Measurements from ENCODE around the gene ALG8.
A peak's percentile ranks its signal among the peaks of the same experiment; 100 is the strongest.
"Not testable (repeated sequence)": the region's sequence is repeated elsewhere in the genome, so short reads cannot be mapped to it uniquely, and the experiment has no call there.

Gene ALG8

GRCh38 chr11:78139422-78140391 lies at the start of gene ALG8:
Gene ALG8 (minus strand): TSS chr11:78139626. CDS start chr11:78139588, 38 bp downstream.
- peak; percentile 96 for DNase-seq

DNA sequence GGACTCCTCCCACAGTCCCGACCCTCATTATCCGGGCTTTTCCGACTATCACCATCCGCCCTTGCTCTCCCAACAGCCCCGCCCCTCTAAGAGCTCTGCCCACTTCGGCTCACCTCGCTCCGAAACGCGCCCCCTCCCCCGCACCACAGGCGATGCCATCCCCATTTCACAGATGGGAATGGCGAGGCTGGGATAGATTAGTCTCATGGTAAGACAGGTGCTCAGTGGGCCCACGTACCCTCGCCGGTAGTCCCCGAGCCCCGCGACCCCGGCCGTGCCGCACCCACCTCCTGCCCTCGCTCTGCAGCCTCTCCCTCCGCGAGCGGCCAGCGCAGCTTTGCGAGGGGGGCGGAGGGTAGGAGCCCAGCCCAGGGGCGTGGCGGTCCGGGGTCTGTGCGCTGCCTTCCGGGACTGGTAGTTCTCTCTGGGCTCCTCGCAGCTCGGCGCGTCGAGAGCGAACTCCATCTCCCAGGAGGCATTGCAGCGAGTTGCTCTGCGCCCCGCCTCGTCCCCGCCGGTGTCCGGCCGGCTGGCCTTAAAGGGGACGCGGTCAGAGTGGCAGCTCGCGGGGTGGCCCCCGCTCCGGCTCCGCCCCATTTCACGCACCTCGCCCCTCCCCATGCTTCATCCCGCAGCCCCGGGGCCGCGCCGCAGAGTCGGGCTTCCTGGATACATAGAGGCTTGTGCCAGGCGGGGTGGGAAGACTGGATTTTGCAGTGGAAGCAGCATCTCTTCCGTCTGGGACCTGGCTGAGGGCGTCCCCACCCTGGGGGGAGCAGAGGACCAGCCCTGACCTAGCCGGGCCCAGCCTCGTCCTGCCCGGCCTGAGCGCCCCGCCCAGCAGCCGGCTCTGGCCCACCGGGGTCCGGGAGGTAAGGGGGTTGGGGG lies 49.1 kb upstream of the ALG8 start, which contains the start of the genes KCTD21 and USP35:
TSS of gene KCTD21 (minus strand) at position 341 of the 888 bp plus-strand sequence. CDS start 14,072 bp downstream, outside the sequence.
TSS of gene USP35 (plus strand) at position 634 of the 888 bp plus-strand sequence. CDS start 7,327 bp downstream, outside the sequence.
- DNase-seq, result peak; percentile 96

DNA sequence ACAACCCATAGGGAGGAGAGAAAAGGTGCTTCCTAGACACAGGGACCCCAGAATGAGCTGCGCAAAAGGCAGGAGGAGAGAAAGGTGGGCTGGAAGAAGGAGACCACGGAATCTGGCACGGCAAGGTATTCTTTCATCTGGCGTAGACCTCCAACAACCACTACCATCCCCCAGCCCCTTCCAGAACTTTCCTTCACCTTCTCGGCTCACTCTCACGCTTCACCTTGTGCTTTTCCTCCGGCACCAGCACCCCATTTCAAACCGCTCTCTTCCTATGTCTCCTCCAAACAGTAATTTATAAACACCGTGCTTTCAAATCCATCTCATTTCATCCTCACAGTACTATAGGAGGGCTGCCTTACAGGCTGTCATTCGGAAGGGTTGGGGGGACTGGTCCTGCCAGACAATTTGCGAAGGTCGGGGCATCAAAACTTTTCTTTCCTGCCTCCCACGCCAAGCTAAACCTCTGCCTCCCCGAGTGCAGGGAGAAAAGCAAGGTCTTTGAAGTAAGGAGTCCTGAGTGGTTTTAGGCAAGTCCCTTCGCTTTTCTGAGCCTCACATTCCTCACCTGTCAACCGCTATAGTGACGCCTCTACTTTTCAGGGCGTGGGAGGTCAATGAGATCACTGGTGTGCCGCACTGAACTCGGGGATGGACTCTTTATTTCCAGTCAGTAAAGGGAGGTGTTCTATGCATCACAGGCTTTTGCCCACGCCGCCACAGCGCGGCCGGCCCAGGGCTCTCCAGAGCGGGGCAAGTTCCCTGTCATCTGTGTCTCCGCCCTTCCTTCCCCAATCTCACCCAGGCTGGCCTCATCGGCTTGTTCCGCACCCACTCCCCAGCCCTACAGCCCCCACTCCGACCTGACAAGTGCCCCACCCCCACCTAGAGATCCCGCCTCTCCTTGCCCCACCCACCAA lies 48.2 kb upstream of the ALG8 start:
- no peak for DNase-seq

DNA sequence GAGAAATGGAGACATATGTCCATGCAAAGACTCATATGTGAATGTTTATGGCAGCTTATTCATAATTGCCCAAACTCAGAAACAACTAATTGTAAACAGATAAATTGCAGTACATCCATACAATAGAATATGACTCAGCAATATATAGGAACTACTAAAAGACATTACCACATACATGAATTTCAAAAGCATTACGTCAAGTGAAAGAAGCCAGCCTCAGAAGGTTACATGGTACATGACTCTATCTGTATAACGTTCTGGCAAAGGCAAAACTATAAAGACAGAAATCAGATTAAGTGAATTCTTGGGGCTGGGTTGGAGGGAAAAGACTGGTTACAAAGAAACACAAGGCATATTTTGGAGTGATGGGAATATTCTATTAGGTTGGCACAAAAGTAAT lies 41.8 kb upstream of the ALG8 start:
- peak; percentile 58 for DNase-seq

GRCh38 chr11:78180751-78181150 lies 41.3 kb upstream of the ALG8 start:
- no peak for DNase-seq

GRCh38 chr11:78179459-78180071 lies 40.1 kb upstream of the ALG8 start:
- DNase-seq, result no peak

- DNase-seq, result no peak
Observed at GRCh38 chr11:78177216-78177615, 37.8 kb upstream of the ALG8 start.

DNA sequence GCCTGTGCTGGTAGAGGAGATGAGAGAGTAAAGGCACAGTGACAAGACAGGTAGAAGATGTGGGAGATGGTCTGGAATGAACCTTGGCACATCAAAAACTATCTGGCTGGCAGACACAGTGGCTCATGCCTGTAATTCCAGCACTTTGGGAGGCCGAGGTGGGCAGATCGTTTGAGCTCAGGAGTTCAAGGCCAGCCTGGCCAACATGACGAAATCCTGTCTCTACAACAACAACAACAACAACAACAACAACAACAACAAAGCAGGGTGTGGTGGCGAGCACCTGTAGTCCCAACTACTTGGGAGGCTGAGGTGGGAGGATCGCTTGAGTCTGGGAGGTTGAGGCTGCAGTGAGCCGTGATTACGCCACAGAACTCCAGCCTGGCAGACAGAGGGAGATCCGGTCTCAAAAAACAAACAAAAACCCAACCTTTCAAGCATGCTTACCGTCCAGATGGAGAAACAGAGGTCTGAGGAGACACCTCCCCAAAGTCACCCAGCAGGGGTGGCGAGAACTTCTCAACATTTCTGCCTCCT lies 37.2 kb upstream of the ALG8 start:
- DNase-seq, result no peak

GRCh38 chr11:78175862-78176261 lies 36.4 kb upstream of the ALG8 start:
- not testable (repeated sequence) for DNase-seq

DNA sequence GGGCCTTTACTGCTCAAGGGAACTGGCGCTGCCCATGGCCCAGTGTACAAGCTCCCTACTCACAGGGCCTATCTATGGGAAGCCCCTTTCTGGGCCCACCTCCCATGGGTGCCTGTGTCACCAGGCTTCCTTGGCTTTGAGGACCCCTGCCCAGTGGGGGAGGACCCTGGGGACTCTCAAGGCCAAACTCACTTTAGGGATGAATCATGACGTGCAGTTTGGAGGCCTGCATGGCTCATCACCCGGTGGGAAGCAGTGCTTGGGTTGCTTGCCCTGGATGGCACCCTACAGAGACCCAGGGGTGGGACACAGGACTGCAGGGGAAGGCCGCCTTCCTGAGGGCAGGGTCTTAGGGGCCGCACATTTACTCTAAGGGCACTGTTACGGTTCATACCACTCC lies 32.5 kb upstream of the ALG8 start:
- DNase-seq, result no peak

DNA sequence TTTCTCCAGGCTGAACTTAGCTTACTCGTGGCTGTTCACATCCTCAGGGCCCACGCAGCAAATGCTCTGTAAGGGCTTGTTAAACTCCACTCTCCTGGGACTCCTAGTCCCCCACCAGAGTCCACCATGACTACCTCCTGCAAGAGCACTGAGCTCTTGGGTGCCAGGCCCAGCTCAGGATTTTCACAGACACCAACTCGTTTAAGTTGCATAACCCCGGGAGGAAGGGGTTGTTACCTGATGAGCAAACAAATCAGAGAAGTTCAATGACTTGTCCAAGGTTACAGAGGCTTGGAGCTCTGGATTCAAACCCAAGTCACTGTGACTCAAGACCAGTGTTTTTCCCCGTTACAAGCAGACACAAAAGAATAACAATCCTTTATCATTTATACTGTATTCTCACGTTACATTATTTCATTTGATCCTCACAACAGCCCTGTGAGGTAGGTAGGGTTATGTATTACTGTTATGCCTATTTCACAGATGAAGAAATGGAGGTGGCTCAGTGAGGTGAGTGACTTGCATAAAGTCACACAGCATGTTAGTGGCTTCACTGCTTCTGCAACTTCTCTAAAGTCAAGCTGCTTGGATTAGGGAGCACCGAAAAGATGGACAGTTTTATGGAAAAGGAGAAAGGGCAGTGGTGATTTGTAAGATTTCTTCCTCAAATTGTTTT lies 31.6 kb upstream of the ALG8 start:
- DNase-seq, result no peak

GRCh38 chr11:78170413-78170812 lies 31.0 kb upstream of the ALG8 start:
- DNase-seq, result no peak

DNA sequence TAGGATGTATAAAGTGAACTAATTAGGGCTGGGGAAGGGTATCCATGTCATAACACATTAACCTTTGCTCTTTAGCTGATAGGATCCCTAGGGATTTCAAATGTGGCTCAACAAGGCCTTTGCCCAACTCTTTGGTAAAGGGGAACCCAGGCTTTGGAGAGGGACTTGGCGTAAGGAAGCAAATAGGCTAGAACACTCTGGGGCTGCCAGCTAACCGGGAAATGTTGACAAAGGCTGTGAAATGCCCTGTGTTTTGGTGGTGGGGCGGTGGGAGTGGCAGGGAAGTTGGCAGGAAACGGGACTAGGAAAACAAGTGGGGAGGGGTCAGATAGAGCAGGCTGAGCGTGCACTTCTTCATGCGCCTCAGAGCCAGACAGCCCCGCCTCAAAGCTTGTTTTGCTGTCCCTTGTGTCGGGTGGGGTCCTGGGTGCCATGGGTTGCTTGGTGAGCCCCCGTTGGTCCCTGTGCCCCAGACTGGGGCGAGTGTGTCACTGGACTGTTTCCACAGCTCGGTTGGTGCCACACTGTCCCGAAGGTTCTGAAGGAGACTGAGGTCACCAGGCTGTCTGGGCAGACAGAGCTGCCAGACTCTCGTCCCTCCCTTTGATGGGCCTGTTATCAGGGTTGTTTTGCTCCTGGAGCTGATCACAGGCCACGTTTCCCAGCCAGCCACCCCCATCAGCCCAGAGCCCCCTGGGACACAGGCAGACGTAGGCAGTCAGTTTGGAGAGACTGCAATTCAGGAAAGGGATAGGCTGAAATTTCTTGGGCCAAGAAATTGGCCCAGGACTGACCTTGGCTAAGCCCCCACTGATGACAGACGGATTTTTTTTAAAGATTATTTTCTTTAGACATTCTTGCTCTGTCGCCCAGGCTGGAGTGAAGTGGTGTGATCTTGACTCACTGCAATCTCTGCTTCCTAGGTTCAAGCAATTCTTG lies 29.4 kb upstream of the ALG8 start:
- peak; percentile 92 for DNase-seq

DNA sequence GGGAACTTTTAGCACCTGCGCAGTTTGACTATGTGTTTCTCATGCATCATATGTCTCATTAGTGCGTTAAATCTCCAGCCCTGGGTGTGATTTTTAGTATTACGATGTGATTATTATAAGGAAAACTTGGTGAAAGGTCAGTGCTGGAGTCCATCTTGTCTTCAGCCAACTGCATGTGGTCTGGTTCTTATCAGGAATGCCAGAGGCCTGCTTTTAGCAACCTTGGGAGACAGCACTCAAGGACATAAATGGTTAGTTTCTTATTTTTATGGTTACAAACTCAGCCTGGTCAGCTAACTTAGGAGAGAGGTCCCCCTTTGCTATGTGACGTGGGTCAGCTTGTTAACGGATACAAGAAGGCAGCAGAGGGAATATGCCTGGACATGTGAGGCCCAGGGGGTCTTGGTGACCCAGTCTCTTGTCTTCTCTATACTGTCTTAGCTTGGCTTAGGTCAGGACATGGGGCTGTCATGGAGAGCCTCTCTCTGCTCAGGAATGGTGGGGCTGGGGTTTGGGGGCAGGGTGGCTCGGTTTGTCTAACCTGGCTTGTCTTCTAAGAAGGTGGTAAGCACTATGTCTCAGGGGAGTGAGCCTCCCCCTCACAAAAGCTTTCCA lies 27.5 kb upstream of the ALG8 start:
- DNase-seq, result no peak

- no peak for DNase-seq
Observed at GRCh38 chr11:78164471-78164870, 25.0 kb upstream of the ALG8 start.

DNA sequence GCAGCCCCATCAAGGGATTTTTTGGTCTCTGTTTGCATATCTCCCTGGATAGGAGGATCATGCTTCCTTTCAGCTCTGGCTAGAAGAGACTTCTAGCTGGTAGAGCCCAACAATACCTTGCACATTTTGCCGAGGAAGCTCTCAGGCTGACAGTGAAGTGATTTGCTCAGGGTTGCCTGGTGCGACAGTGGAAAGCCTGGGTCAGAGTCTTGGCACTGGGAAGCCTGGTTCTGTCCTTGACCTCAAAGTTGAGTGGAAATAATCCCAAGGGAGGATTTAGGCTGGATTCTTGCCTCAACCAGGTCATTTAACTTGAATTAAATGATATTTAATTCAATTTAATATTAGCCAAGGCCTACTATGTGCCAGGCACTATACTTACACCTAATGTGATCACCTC lies 24.4 kb upstream of the ALG8 start:
- no peak for DNase-seq

DNA sequence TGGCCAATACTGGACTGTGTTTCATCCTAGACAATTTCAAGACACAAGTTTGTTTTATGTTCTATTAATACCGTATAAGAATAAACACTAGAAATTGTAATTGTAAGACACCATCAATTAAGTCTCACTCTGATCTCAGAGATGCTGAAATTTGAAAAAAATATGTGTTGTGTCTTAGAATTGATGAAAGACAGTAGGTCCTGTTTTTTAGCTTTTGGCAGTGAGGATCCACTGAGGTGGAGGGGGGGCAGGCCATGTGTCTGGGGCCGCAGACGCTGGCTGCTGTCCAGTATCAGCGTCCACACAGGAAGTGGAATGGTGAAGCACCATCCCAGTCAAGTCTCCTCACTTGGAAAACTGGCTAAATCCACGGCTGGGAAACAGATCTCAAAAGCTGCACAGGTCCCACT lies 22.5 kb upstream of the ALG8 start:
- peak; percentile 36 for DNase-seq

DNA sequence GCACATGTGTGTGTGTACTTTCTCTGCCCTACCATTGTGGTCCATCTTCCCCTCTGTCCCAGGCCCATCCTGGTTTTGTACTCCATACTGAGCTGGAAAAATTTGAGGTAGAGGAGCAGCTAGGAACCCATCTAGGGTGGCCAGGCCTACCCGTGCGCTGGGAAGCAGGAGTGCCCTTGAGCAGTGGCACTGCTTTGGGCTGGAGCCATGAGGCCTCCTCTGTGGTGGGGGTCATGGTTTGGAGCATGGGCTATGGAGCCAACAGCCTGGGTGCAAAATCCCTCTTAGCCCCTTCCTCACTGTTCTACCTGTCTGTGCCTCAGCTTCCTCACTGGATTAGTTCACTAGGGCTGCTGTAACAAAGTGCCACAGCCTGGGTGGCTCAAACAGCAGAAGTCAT lies 21.9 kb upstream of the ALG8 start:
- no peak for DNase-seq

DNA sequence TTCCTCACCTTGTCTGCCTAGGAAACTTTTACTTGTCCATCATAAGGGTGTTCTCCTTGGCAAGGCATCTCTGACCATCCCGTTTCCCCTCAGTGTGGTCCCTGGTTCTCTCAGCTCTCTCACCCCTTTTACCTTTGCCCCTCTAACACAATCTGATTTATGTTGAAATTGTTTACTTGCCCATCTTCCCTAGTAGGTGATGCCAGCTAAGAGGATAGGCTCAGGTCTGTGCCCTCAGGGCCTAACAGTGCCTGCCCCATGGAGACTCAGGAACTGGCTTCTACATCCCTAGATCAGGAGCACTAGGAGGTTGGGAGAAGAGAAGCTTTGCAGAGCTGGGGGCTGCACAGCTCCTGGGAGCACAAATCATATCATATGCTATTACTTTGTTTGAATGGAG lies 21.1 kb upstream of the ALG8 start:
- DNase-seq, result no peak
